Neural cell (in vitro differentiated cells): ENCODE results near the gene TSPY2.
"Not testable (repeated sequence)": the region's sequence is repeated elsewhere in the genome, so short reads cannot be mapped to it uniquely, and the experiment has no call there.

Experiments
- CTCF ChIP-seq: fragments of 450-650 bp; IDR thresholded peaks from 2 replicates; pipeline ENCODE4 v1.5.1; 2014; ENCODE audit warnings: antibody characterized with exemption, mild to moderate bottlenecking, moderate library complexity; ENCODE audit not compliant: poor library complexity, severe bottlenecking
- EP300 ChIP-seq: fragments of 450-650 bp; conservative IDR thresholded peaks from 2 replicates; pipeline ENCODE4 v1.6.1; 2014; ENCODE audit warnings: antibody characterized with exemption, mild to moderate bottlenecking, moderate library complexity; ENCODE audit not compliant: poor library complexity, severe bottlenecking
- EZH2 ChIP-seq: fragments of 200-600, 300-800 bp; shearing (Covaris generic), sonication (generic); IDR thresholded peaks from 2 replicates; pipeline ENCODE4 v1.6.1; 2014; ENCODE audit warnings: antibody characterized with exemption, low read length, borderline replicate concordance, mild to moderate bottlenecking; ENCODE audit not compliant: insufficient read depth, poor library complexity, severe bottlenecking
- POLR2AphosphoS5 ChIP-seq: IDR thresholded peaks from 2 replicates; pipeline ENCODE4 v1.6.1; 2012
- RAD21 ChIP-seq: fragments of 450-650 bp; conservative IDR thresholded peaks from 2 replicates; pipeline ENCODE4 v1.6.1; 2014; ENCODE audit warnings: antibody characterized with exemption, mild to moderate bottlenecking, moderate library complexity
- TAF1 ChIP-seq: IDR thresholded peaks from 2 replicates; pipeline ENCODE4 v1.6.1; 2012; ENCODE audit warnings: low read depth
- TF ChIP-seq, protein P1 (sequence below): IDR thresholded peaks from 2 replicates; pipeline ENCODE4 v1.6.1; 2012; ENCODE audit warnings: borderline replicate concordance

DNA sequence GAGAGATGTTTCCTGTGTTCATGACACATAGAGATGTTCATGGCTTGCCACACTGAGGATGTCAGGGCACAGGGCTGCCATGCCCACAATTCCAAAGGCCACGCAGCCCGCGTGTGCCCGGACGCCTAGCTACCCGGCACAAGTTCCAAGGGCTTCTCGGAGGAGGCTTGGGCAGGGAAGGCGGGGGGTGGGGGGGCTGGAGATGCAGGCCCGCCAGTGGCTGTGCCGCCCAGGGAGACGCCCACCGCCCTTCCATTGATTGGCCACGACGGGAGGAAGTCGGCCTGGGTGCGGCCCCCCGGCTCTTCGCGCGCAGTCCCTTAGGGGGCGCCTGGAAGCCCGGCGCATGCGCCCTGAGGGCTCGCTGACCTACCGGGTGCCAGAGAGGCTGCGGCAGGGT, at the start of gene TSPY2:
- TF ChIP-seq CTCF, POLR2AphosphoS5, EZH2, RAD21, EP300, TAF1: not testable (repeated sequence)
- TF ChIP-seq, protein P1, sequence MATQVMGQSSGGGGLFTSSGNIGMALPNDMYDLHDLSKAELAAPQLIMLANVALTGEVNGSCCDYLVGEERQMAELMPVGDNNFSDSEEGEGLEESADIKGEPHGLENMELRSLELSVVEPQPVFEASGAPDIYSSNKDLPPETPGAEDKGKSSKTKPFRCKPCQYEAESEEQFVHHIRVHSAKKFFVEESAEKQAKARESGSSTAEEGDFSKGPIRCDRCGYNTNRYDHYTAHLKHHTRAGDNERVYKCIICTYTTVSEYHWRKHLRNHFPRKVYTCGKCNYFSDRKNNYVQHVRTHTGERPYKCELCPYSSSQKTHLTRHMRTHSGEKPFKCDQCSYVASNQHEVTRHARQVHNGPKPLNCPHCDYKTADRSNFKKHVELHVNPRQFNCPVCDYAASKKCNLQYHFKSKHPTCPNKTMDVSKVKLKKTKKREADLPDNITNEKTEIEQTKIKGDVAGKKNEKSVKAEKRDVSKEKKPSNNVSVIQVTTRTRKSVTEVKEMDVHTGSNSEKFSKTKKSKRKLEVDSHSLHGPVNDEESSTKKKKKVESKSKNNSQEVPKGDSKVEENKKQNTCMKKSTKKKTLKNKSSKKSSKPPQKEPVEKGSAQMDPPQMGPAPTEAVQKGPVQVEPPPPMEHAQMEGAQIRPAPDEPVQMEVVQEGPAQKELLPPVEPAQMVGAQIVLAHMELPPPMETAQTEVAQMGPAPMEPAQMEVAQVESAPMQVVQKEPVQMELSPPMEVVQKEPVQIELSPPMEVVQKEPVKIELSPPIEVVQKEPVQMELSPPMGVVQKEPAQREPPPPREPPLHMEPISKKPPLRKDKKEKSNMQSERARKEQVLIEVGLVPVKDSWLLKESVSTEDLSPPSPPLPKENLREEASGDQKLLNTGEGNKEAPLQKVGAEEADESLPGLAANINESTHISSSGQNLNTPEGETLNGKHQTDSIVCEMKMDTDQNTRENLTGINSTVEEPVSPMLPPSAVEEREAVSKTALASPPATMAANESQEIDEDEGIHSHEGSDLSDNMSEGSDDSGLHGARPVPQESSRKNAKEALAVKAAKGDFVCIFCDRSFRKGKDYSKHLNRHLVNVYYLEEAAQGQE, result not testable (repeated sequence)
